ENCODE measurements around the gene DENND6B. TPM values are rescaled to one million over a fixed set of nuclear protein-coding genes. Genes with fewer than 3 reads are reported as not detected.

Gene DENND6B
- total RNA-seq, 2 donors from 2014 or later, result 0.85 to 1.0 TPM

- no peaks in the 10 kb centered on the region for H3K27me3 ChIP-seq
- H3K9me3 ChIP-seq, result no peaks in the 10 kb centered on the region
- no peak overlapping the region for H3K4me3 ChIP-seq
- no peak for DNase-seq (ENCODE audit: low spot score)
- H3K36me3 ChIP-seq, result peaks cover 48% of the 10 kb centered on the region
- H3K4me1 ChIP-seq, result peaks cover 0 to 28% of the 10 kb centered on the region in 2 donors
- TF ChIP-seq, protein P1, sequence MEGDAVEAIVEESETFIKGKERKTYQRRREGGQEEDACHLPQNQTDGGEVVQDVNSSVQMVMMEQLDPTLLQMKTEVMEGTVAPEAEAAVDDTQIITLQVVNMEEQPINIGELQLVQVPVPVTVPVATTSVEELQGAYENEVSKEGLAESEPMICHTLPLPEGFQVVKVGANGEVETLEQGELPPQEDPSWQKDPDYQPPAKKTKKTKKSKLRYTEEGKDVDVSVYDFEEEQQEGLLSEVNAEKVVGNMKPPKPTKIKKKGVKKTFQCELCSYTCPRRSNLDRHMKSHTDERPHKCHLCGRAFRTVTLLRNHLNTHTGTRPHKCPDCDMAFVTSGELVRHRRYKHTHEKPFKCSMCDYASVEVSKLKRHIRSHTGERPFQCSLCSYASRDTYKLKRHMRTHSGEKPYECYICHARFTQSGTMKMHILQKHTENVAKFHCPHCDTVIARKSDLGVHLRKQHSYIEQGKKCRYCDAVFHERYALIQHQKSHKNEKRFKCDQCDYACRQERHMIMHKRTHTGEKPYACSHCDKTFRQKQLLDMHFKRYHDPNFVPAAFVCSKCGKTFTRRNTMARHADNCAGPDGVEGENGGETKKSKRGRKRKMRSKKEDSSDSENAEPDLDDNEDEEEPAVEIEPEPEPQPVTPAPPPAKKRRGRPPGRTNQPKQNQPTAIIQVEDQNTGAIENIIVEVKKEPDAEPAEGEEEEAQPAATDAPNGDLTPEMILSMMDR (IDR thresholded peaks at IDR 0.05), result no peak
- no peak overlapping the region for H3K27ac ChIP-seq
Measured at GRCh38 chr22:50289942-50290630, 36.7 kb downstream of the DENND6B start.

DNA sequence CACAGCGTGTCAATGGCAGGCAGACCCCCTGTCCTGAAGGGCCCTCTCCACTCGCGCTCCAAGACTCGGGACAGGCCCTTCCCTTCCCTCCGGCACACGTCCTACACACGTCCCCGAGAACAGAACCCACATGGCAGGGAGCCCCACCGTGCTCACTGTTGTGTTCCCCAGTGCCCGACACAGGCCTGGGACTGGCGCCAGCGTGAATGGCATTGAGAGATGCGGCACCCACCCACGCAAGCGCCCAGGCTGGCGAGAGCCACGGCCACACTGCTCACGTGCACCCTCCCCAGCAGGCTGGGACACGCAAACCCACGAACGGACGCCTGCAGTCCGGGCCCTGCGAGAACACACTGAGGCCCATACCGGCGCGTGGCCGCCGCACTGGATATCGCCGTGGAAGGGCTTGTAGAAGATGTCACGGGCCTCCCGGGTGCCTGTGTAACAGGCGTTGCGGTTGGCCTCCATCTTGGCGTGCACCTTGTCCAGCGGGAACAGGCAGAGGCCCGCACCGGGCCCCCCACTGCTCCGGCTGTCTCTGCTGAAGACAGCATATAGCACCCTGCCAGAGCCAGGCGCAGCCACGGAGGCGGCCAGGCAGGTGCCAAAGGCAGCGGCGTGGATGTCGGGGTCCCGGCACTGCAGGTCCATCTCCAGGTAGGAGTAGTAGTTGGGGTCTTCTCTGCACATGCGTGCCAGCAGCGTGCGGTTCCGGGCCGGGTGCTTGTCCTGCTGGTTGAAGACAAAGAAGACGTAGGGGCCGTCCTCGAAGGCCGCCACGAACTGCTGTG lies 37.5 kb downstream of the DENND6B start:
- Histone ChIP-seq H3K36me3 (peaks cover 54% of the 10 kb centered on the region), H3K27me3 (no peaks in the 10 kb centered on the region), H3K27ac (no peak overlapping the region), H3K4me1 (peaks cover 0 to 22% of the 10 kb centered on the region in 2 donors), H3K9me3 (no peaks in the 10 kb centered on the region), H3K4me3 (no peak overlapping the region)
- TF ChIP-seq, protein P1 (IDR thresholded peaks at IDR 0.05), result no peak
- DNase-seq (ENCODE audit: low spot score), result no peak

DNA sequence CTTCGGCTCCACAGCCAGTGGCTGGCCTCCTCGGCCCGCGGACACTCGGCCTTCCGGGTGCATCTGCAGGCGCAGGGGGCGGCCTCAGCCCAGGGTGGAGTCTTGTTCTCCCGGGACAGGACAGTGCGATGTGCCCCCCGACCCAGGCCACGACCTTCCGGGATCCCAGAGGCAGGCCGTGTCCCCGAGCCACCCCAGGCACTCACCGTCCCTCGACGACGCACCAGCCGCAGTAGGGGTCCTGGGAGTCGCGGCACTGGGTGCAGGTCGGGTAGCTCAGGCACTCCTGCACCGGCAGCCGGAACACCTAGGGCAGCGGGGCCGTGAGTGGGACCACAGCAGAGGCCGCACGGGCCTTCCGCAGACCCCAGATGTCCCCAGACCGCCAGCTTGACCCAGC lies 39.1 kb downstream of the DENND6B start:
- no peak for DNase-seq (ENCODE audit: low spot score)
- Histone ChIP-seq H3K4me3 (no peak overlapping the region), H3K27me3 (no peaks in the 10 kb centered on the region), H3K36me3 (peaks cover 68% of the 10 kb centered on the region), H3K9me3 (no peaks in the 10 kb centered on the region), H3K4me1 (peaks cover 0 to 11% of the 10 kb centered on the region in 2 donors), H3K27ac (no peak overlapping the region)
- TF ChIP-seq, protein P1 (IDR thresholded peaks at IDR 0.05), result no peak

- Histone ChIP-seq H3K4me3 (no peak overlapping the region), H3K27ac (no peak overlapping the region), H3K27me3 (no peaks in the 10 kb centered on the region), H3K4me1 (peaks cover 0 to 13% of the 10 kb centered on the region in 2 donors), H3K36me3 (peaks cover 77% of the 10 kb centered on the region), H3K9me3 (no peaks in the 10 kb centered on the region)
- TF ChIP-seq, protein P1 (IDR thresholded peaks at IDR 0.05), result no peak
- no peak for DNase-seq (ENCODE audit: low spot score)
Measured at GRCh38 chr22:50286701-50287318, 40.0 kb downstream of the DENND6B start.

- no peak overlapping the region for H3K4me3 ChIP-seq
- peaks cover 82% of the 10 kb centered on the region for H3K36me3 ChIP-seq
- no peaks in the 10 kb centered on the region for H3K9me3 ChIP-seq
- no peak overlapping the region for H3K27ac ChIP-seq
- peaks cover 0 to 18% of the 10 kb centered on the region in 2 donors for H3K4me1 ChIP-seq
- TF ChIP-seq, protein P1 (IDR thresholded peaks at IDR 0.05), result no peak
- H3K27me3 ChIP-seq, result no peaks in the 10 kb centered on the region
- DNase-seq (ENCODE audit: low spot score), result no peak
Measured at GRCh38 chr22:50286275-50286674, 40.5 kb downstream of the DENND6B start.

All from right atrium auricular region (tissue), 2 donors.